Heart left ventricle (tissue), 13 donors: Measurements from ENCODE around the gene COLEC11.

ENCODE experiments used
- POLR2A ChIP-seq, 2 donors: fragments of 450-650 bp; IDR thresholded peaks; one replicate each; pipeline ENCODE4 v1.6.1; 2017; ENCODE audit warnings: antibody characterized with exemption in 2 of 2, mild to moderate bottlenecking in 2 of 2, moderate library complexity in 2 of 2
- TF ChIP-seq, protein P1 (sequence below), 12 donors: fragments of 200-600 bp; sonication (generic) in 4 of 12; IDR thresholded peaks; one replicate each; pipeline versions ENCODE4 v1.5.0 to v1.8.0; 2018 to 2022; ENCODE audit warnings: antibody characterized with exemption in 12 of 12, mild to moderate bottlenecking in 5 of 12
- donor health status: ischemic (EF 13 %, LVEDD 7.1; RV severe dilation, severe dysfunction).
- donor health status: DM: no; HTN: yes; CAD: no.
- donor health status: DM: no; HTN: no; CAD: no.
- donor health status: ischemic (EF 25% LVEDD 6.9; RV normal size, moderate dysfunction).
- donor health status: ischemic (EF 25% LVEDD 5.7; RV mildly dilated, moderate dysfunction).
- donor health status: ischemic (EF 35%, LVEDD 5.7; RV mildly dilated, moderate dysfunction).
- donor health status: nonischemic (EF 11% LVEDD 7.7; RV severe dilation, severe dysfunction).
- donor health status: DM: yes; HTN: yes; CAD: no.
- donor health status: PGD.
- donor health status: ischemic (EF 29% LVEDD 5.4; RV normal size, mild dysfunction).
- donor health status: nonischemic (EF 23%, LVEDD 6.1; RV moderate dilation, normal function).

DNA sequence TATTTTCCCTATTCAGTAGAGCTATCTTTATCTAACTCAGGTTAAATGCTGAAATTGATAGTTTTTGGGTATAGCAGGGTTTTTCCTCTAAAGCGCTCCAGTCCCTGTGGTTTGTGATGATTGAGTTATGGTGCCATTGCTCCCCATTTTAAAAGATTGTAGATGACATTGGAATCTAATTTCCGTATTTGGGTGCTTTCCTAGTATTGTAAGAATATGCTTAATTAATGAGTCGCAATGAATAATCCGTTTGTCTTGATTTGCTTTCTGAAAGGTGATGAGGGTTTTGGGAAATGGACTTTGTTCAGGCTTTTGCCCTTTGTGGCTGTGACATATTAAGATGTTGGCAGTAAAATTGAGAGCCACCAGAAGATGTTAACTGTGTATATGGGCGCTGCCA is 15.9 kb upstream of the COLEC11 start:
- TF ChIP-seq, protein P1, sequence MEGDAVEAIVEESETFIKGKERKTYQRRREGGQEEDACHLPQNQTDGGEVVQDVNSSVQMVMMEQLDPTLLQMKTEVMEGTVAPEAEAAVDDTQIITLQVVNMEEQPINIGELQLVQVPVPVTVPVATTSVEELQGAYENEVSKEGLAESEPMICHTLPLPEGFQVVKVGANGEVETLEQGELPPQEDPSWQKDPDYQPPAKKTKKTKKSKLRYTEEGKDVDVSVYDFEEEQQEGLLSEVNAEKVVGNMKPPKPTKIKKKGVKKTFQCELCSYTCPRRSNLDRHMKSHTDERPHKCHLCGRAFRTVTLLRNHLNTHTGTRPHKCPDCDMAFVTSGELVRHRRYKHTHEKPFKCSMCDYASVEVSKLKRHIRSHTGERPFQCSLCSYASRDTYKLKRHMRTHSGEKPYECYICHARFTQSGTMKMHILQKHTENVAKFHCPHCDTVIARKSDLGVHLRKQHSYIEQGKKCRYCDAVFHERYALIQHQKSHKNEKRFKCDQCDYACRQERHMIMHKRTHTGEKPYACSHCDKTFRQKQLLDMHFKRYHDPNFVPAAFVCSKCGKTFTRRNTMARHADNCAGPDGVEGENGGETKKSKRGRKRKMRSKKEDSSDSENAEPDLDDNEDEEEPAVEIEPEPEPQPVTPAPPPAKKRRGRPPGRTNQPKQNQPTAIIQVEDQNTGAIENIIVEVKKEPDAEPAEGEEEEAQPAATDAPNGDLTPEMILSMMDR (IDR thresholded peaks at IDR 0.05), result no peak
- TF ChIP-seq POLR2A (IDR thresholded peaks at IDR 0.05), result no peak
